ENCODE results near the gene SPHK2.
"Not testable (repeated sequence)": the region's sequence is repeated elsewhere in the genome, so short reads cannot be mapped to it uniquely, and the experiment has no call there.

Gene SPHK2

GRCh38 chr19:48624791-48625723, 5.8 kb downstream of the SPHK2 start:
- DNase-seq = no peak

GRCh38 chr19:48625891-48626327, 6.6 kb downstream of the SPHK2 start:
- no peak for DNase-seq

- DNase-seq = no peak
Observed at GRCh38 chr19:48627201-48627864, 8.0 kb downstream of the SPHK2 start.

GRCh38 chr19:48627865-48628314, 8.6 kb downstream of the SPHK2 start:
- no peak for DNase-seq

GRCh38 chr19:48628486-48629296, 9.4 kb downstream of the SPHK2 start:
- no peak for DNase-seq

GRCh38 chr19:48629297-48629598, 9.9 kb downstream of the SPHK2 start:
- DNase-seq = no peak

GRCh38 chr19:48629599-48630295, 10.4 kb downstream of the SPHK2 start:
- DNase-seq = no peak

- DNase-seq = no peak
Observed at GRCh38 chr19:48630296-48631063, 11.2 kb downstream of the SPHK2 start.

GRCh38 chr19:48631225-48631624, 11.9 kb downstream of the SPHK2 start:
- no peak for DNase-seq

- not testable (repeated sequence) for DNase-seq
Observed at GRCh38 chr19:48632286-48632685, 13.0 kb downstream of the SPHK2 start.

- DNase-seq = no peak
Observed at GRCh38 chr19:48632692-48633147, 13.4 kb downstream of the SPHK2 start.

GRCh38 chr19:48633148-48634035, 14.1 kb downstream of the SPHK2 start:
- DNase-seq = no peak

- DNase-seq = no peak
Observed at GRCh38 chr19:48634036-48634342, 14.7 kb downstream of the SPHK2 start.

- DNase-seq = peak; percentile 90
Observed at GRCh38 chr19:48634424-48635262, 15.3 kb downstream of the SPHK2 start.

- DNase-seq = peak; percentile 58
Observed at GRCh38 chr19:48635263-48635965, 16.1 kb downstream of the SPHK2 start.

- peak; percentile 9 for DNase-seq
Observed at GRCh38 chr19:48635966-48636858, 16.9 kb downstream of the SPHK2 start.

GRCh38 chr19:48636859-48637448, 17.6 kb downstream of the SPHK2 start, which contains the start of gene DBP:
Gene DBP (minus strand): TSS chr19:48637379. CDS start chr19:48636994, 385 bp downstream.
- peak; percentile 58 for DNase-seq
